ENCODE data around the gene POLR1G. TPM values are rescaled to one million over a fixed set of nuclear protein-coding genes. Genes with fewer than 3 reads are reported as not detected.

The POLR1G gene
- total and polyA plus RNA-seq, 9 of the 15 experiments (the other 6 are each of a cell fraction or from before 2014, with no cell fraction given), result 3.0 to 50.1 (median 27.4) TPM

DNA sequence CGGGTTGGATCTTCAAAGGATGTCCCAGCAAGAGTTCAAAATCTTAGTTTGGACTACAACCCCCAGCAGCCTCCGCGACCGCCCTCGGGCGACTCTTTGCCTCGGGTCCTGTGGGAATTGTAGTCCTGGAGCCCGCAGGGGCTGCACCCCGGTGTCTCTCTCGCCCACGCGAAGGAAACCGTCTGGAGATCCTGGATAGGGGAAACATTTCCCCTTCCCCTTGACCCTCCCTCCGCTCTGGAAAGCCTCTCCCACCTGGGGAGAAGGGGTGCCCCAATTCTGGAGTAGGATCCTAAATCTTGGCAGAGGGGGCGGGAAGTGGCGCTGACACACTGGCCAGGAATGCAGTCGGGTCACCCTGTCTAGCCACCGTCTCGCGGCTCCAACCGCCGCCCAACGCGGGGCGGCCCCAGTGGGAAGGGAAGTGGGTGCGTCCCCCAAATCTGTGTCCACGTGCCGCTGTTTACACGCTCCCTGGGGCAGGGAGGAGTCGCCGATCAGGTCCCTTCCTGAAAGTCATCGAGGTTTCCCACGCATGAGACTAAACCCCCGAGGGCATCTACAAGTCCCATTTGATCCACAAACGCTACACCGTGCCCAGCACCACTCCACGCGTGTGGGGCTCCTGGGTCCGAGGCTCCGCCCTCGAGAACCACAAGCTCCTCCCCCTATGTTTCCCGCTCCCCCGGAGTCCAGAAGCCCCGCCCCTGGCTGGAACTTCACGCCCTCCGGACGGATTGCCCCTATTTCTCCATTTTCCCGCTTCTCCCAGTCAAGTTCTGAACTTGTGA, 814 bp upstream of the POLR1G start (continued):
- TF ChIP-seq TEAD1 (CRISPR knock-in tag; IDR thresholded peaks at IDR 0.05) (peak; percentile 85 to 99), ILK (tag; IDR thresholded peaks at IDR 0.05; ENCODE audit: borderline replicate concordance, low read depth) (no peak), NCOA2 (IDR thresholded peaks at IDR 0.05; ENCODE audit: partially characterized antibody in 2 of 2) (no peak), MBD2 (IDR thresholded peaks at IDR 0.05; ENCODE audit: borderline replicate concordance, low read depth) (peak; percentile 75; the same call in 1 of the 2 replicates), SMARCC2 (IDR thresholded peaks at IDR 0.05; ENCODE audit: low read depth) (no peak), MTF1 (CRISPR knock-in tag; IDR thresholded peaks at IDR 0.05; ENCODE audit: borderline replicate concordance) (no peak), CHD4 (IDR thresholded peaks at IDR 0.05; ENCODE audit: insufficient read depth, insufficient replicate concordance, low read depth, low read length, poor library complexity, severe bottlenecking) (peak; percentile 25), ZNF79 (CRISPR knock-in tag; IDR thresholded peaks at IDR 0.05; ENCODE audit: low read depth) (no peak), KDM5B (IDR thresholded peaks at IDR 0.05; ENCODE audit: insufficient replicate concordance, low read depth, low read length) (no peak)
- TF ChIP-seq, protein P1, sequence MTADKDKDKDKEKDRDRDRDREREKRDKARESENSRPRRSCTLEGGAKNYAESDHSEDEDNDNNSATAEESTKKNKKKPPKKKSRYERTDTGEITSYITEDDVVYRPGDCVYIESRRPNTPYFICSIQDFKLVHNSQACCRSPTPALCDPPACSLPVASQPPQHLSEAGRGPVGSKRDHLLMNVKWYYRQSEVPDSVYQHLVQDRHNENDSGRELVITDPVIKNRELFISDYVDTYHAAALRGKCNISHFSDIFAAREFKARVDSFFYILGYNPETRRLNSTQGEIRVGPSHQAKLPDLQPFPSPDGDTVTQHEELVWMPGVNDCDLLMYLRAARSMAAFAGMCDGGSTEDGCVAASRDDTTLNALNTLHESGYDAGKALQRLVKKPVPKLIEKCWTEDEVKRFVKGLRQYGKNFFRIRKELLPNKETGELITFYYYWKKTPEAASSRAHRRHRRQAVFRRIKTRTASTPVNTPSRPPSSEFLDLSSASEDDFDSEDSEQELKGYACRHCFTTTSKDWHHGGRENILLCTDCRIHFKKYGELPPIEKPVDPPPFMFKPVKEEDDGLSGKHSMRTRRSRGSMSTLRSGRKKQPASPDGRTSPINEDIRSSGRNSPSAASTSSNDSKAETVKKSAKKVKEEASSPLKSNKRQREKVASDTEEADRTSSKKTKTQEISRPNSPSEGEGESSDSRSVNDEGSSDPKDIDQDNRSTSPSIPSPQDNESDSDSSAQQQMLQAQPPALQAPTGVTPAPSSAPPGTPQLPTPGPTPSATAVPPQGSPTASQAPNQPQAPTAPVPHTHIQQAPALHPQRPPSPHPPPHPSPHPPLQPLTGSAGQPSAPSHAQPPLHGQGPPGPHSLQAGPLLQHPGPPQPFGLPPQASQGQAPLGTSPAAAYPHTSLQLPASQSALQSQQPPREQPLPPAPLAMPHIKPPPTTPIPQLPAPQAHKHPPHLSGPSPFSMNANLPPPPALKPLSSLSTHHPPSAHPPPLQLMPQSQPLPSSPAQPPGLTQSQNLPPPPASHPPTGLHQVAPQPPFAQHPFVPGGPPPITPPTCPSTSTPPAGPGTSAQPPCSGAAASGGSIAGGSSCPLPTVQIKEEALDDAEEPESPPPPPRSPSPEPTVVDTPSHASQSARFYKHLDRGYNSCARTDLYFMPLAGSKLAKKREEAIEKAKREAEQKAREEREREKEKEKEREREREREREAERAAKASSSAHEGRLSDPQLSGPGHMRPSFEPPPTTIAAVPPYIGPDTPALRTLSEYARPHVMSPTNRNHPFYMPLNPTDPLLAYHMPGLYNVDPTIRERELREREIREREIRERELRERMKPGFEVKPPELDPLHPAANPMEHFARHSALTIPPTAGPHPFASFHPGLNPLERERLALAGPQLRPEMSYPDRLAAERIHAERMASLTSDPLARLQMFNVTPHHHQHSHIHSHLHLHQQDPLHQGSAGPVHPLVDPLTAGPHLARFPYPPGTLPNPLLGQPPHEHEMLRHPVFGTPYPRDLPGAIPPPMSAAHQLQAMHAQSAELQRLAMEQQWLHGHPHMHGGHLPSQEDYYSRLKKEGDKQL (CRISPR knock-in tag; IDR thresholded peaks at IDR 0.05; ENCODE audit: borderline replicate concordance), result no peak
- TF ChIP-seq, protein P2, sequence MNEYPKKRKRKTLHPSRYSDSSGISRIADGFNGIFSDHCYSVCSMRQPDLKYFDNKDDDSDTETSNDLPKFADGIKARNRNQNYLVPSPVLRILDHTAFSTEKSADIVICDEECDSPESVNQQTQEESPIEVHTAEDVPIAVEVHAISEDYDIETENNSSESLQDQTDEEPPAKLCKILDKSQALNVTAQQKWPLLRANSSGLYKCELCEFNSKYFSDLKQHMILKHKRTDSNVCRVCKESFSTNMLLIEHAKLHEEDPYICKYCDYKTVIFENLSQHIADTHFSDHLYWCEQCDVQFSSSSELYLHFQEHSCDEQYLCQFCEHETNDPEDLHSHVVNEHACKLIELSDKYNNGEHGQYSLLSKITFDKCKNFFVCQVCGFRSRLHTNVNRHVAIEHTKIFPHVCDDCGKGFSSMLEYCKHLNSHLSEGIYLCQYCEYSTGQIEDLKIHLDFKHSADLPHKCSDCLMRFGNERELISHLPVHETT (CRISPR knock-in tag; conservative IDR thresholded peaks at IDR 0.05 in 1 of 2, IDR thresholded peaks at IDR 0.05 in 1 of 2), result peak in 1 of 2 experiments; percentile 13; a peak in 1 of 4 replicates

All from K562 (cell line).